CD4-positive, alpha-beta T cell treated with Interleukin-21 for 1 hour (primary cell): Measurements from ENCODE around the gene LMNTD1.
"Not testable (repeated sequence)": the region's sequence is repeated elsewhere in the genome, so short reads cannot be mapped to it uniquely, and the experiment has no call there.

ENCODE experiments used
- DNase-seq: peaks from one replicate; pipeline ENCODE4 v3.0.0-alpha.2; 2020

Gene LMNTD1

DNA sequence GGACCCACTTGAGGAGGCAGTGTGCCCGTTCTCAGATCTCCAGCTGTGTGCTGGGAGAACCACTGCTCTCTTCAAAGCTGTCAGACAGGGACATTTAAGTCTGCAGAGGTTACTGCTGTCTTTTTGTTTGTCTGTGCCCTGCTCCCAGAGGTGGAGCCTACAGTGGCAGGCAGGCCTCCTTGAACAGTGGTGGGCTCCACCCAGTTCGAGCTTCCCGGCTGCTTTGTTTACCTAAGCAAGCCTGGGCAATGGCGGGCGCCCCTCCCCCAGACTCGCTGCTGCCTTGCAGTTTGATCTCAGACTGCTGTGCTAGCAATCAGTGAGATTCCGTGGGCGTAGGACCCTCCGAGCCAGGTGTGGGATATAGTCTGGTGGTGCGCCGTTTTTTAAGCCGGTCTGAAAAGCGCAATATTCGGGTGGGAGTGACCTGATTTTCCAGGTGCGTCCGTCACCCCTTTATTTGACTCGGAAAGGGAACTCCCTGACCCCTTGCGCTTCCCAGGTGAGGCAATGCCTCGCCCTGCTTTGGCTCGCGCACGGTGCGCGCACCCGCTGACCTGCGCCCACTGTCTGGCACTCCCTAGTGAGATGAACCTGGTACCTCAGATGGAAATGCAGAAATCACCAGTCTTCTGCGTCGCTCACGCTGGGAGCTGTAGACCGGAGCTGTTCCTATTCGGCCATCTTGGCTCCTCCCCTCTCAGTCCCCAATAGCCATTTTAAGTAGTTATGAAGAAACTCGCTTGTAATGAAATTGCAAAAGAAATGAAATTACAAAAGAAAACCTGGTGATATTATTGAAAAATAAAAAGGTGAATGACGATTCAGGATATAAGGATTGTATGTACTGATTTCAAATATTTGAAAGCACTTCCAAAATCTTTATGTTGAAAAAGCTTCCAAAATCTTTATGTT, 63.9 kb downstream of the LMNTD1 start:
- not testable (repeated sequence) for DNase-seq

DNA sequence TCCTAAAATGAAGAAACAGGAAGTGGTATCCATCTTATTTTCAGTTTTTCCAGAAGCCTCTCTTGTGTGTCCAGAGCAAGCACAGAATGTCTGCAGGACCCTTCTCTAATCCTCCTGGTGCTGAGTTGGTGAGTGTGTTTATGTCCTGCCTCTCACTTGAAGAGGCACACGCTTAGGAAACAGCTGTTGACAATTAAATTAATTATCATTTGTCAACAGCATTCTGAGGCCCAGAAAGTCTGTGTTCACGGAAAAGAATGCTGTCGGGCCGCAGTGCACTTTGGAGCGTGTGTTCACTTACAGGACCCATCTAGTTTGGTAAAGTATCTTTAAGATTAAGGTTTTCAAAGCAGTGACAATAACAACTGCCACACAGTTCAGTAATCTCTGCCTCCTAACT, 70.5 kb downstream of the LMNTD1 start:
- no peak for DNase-seq

DNA sequence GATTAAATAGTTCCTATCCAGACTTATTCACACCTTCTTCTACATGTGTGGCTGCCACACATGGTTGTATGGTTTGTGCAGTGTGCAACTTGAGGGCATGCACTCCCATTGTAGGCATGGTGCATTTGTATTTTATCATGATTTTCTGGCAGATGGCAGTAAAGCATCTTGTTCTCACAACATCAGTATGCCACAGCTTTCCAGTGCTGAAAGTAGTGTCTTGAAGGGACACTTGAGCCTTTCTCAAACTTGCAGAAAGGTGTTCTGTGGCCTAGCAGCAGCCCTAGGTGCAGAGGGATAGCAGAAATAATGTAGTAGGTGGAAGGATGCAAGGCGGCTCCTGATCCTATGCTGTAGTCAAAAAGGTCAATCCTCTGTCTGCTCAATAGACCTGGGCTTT, 72.9 kb downstream of the LMNTD1 start:
- DNase-seq = no peak

DNA sequence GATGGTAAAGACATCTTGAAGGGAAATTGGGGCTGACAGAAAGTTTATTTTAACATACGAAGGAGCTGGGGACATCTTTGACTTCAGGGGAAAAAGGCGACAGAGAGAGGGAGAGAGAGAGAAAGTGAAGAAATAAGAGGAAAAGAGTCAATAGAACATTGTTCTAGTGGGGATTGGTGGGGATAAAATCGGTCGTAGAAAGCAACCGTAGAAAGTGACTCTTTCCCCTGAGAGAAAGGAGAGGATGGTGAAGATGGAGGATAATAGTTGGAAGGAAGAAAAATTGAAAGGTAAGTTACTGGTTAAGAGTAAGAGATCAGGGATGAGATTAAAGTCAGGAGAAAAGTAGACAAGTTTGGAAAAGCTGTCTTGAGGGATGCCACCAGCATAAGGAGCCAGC, 75.9 kb downstream of the LMNTD1 start:
- DNase-seq = no peak

DNA sequence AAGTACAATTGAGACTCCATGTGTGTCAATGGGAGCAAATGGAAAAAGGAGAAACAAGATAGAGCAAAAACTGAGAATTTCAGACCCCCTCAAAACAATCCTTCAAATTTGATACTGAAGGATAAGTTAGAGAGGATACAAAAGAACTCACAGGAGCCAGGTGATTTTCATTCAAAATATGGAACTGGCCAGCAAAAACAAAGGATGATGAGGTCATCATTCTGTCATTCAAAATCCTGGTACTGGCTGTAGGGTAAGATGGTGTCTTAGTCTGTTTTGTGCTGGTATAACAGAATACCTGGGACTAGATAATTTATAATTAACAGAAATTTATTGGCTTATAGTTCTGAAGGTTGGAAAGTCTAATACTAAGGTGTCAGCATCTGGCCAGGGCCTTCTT, 80.6 kb downstream of the LMNTD1 start:
- no peak for DNase-seq

DNA sequence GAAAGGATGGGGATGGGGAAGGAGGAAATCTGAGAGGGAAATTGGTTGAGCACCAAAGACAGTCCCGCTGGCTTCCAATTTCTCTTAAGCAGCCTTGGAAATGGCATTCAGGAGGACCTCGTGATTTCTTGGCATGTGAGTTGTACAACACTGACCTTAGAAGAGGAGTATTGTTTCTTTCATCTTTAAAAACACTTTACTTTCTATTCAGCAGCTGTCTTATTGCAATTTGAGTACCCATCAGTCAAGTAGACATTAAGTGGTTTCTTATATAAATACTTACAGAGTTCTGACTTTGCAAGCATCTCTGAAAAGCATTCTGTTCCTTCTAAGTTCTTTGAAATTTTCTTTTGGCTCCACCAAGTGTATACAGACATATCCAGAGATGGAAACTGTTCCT, 83.2 kb downstream of the LMNTD1 start:
- no peak for DNase-seq

DNA sequence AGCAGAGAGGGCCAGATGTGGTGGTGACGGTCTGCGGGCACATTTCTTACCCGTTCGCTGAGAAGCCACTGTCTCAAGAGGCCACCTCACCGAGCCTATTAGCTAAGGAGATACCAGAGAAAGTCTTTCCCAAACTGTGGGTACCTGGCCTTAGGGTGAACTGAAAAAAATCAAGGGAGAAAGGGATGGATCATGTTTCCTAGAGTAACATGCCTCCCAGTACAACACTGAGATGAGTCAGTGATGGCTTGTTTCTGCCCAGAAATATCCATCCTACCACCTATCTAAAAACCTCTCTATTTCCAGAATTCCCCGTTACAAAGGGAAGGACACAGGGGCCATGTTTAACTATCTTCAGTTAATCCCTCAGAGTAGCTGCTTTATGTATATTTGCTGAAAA, 83.7 kb downstream of the LMNTD1 start:
- DNase-seq = no peak

DNA sequence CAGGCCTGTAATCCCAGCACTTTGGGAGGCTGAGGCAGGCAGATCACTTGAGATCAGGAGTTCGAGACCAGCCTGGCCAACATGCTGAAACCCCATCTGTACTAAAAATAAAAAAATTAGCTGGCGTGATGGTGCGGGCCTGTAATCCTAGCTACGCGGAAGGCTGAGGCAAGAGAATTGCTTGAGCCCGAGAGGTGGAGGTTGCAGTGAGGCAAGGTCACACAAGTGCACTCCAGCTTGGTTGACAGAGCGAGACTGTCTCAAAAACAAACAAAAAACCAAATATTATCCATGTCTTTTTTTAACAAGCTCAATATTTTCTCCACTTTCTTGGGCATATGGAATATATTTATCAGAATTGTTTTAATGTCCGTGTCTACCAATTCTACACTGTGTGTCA, 89.6 kb downstream of the LMNTD1 start:
- no peak for DNase-seq

DNA sequence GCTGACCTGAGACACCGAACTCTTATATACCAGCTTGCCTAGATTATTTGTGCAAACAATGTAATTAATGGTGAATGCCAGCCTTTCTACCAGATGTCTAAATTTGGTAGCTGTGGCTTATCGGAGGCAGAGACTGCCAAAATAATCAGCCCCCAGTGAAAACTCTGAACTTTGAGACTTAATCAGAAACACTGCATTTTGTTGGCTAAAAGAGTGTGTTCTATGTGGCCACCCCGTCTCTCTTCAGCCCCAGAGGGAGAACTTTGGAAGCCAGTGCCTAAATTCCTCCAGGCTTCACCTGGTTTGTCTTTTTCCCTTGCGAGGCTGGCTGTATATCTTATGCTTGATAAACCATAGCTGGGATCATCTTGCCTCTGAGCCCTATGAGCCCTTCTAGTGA, 90.1 kb downstream of the LMNTD1 start:
- no peak for DNase-seq

DNA sequence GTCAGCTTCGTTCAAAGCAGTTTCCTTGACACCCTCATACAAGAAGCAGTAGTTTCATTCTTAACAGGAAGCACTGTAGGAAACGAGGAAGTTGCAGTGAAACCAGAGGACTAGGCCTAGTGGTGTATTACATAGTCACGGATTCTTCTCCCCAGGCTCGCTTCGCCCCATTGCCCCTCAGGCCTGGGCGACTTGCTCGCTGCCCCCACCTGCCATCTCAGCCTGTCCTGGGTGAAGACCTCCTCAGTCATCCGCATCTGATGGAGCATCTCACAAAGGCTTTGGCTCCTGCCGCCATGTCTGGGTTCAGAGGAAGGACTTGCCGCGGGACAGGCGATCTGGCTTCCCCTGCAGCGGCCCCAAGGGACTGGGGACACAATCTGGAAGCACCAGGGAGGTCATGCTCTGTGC, 93.5 kb downstream of the LMNTD1 start:
- no peak for DNase-seq

DNA sequence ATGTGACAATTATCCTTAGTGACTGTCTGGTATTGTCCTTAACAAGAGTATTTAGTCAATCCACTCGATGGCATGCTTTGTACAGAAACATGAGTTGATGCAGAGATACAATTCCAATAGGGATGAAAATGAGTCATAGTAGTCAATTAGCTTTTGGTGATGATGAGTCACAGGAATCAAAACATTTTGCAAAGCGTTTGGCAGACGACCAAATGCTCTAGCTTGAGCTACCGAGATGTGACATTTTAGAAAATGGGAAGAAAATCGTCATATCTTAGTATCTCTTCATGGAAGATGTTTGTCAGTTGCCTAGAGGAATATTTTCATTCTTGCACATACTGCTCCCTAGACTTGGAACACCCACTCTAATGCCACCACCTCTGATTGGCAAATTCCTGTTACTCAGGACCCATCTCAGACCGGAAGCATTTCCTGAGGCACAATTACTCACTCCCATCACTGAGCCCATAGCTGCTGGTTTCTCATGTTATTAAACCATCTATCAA, 95.0 kb downstream of the LMNTD1 start:
- DNase-seq = no peak

DNA sequence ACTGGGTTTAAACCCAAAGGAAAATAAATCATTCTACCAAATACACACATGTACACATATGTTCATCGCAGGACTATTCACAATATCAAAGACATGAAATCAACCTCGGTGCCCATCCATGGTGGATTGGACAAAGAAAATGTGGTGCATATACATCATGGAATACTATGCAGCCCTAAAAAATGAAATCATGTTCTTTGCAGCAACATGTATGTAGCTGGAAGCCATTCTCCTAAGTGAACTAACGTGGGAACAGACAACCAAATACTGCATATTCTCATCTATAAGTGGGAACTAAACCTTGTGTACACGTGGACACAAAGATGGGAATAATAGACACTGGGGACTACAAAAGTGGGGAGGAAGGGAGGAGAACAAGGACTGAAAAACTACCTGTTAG, 96.6 kb downstream of the LMNTD1 start:
- no peak for DNase-seq

DNA sequence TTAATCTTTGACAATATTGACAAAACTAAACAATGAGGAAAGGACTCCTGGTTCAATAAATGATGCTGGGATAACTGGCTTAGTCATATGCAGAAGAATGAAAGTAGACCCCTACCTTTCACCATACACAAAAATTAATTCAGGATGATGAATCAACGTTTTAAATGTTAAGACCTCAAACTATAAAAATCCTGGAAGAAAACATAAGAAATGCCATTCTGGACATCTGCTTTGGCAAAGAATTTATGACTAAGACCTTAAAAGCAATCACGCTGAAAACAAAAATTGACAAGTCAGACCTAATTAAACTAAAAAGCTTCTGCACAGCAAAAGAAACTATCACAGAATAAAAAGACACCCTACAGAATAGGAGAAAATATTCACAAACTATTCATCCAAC, 97.4 kb downstream of the LMNTD1 start:
- no peak for DNase-seq

DNA sequence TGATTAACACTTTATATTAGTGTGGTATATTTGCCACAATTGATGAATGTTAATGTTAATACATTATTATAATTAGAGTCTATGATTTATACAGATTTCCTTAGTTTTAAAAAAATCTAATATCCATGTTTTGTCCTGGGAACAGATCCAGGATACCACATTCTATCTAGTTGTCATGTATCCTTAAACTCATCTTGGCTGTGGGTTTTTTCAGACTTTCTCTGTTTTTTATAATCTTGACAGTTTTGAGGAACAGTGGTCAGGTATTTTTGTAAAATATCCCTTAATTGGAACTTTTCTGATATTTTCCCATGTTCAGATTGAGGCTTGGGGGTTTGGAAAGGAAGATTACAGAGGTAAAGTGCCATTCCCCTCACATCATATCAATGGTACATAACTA, 104.1 kb downstream of the LMNTD1 start:
- DNase-seq = no peak

DNA sequence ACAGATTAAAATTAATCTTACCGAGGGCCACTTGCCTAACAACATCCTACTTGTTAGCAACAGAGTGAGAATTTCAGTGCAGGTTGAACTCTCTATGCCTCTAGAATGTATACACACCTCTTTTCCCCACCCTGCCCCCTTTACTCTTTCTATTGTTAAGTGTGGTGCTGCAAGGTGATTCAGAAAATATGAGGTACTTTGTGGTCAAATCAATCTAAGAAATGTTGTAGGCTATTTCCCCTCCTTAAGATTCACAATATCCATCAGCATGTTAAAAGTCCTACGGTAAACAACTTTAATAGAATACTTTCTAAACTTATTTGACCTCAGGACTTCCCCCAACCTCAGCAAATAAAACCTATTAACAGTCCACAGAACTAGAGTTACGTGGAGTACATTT, 106.0 kb downstream of the LMNTD1 start:
- no peak for DNase-seq

DNA sequence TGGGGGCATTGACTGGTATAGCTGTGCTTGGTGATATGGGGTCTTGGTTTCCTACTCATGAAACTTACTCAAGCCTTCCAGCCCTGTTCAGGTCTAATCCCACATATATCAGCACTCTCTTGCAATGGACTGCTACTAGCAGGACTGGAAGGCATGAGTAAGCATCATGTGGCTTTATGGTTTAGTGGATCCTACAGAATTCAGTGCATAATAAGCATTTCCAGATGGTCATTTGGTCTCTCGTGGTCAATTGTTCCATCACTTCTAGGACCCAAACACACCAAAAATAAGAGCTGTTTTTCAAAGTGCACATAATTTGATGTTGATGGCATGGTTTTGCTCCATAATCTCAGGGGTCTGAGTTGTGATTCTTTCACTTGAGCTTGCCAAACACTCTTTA, 114.4 kb downstream of the LMNTD1 start:
- DNase-seq = no peak

DNA sequence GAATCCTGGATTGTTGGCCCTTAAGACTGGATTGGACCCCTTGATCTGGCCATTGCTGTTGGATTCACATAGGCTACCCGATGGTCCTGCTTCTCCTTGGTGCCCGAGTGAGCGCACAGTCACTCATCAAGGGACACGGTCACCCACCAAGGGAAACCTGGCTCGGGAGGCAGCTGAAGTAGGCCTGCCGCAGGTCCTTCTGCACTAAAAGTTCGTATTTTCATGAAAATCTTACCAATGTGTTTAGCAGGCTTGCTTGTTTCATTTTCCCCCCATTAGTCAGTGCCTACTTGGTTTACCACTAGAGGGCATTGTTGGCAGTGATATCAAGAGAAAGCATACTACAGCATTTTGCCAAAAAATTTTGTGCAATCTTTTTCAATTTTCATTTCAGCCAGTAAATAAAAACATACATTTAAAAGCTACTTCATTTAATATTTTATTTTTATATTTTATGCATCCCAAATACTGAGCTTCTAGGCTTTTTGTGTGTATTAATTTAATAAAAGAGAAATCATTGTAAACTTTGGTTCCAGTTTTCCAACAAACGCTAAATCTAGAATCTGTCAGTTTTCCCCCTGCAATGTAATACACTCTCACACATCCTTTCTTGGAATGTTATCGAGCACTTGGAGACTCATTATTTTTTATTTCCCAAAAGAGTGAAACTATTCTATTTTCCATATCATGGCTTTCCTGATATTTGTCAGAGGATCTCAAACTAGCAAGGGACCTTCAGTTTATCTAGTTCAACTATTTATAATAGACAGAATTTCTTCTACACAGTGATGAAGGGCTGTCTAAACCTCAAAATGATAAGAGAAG, 116.7 kb downstream of the LMNTD1 start:
- peak; percentile 60 for DNase-seq

DNA sequence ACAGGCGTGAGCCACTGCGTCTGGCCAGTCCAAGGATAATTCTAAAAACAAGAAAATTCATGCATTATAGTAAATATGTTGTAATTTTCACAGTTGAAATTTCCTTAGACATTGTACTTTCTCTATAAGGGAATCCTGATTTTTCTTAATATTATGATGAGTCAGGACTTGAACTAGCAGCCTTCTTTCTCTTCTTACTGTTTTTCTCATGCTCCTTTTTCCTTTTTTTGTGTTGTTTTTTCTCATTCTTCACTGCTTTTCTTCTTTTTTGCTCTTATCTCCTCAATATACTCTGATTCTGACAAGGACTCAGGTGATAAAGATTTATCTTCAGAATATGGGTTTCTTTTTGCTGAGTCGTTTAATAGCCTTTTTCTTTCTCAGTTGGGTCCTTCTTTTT, 117.7 kb downstream of the LMNTD1 start:
- no peak for DNase-seq

DNA sequence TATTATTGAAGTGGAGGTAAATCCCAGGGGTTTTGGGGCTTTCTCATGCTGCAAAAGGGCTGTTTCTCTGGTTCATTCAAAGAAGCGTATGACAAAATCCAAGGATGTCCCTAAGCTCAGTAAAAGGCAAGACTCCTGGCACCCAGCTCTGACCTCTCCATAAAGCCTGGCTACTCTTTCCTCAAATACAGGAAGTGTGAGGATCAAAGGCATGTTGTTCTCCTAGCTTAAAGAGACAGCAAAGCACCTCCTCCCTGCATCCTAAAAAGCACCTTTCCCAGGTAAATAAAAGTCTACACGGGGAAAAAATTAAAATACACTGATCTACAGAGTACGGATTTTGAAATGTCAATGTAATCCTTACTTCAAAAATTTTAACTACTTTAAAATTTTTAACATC, 118.6 kb downstream of the LMNTD1 start:
- no peak for DNase-seq

DNA sequence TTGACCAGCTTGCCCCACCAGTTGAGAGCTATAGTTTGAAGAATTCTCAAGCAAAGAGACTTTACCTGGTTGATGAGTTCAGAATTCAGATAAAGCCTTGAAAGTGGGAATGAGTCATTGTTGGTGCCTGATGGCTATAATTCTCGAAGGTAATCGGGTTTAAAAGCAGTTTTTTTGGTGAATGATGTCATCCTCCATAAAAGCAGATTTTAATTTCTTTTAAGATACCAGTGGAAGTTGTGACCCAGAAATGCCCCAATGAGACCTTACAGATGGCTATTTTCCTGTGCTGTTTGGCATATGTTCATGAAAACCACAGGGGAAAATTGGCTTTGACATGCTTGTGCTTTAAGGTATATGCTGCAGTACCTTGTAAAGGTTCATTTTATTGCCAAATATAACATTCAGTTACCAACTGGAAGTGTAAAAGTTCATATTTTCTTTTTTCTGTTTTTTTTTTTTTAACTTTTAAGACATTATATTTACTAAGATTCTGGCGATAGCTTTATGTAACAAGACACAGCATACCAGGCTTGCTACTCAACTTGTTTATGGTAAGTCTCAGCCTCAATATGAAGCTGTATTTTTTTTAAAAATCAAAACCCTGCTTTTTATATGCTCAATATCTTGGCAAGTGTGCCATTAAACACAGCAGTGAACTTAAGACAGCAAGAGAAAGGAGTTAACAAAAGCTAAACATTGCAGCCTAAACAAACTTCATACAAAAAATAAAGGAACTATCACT, 119.3 kb downstream of the LMNTD1 start:
- DNase-seq = no peak

DNA sequence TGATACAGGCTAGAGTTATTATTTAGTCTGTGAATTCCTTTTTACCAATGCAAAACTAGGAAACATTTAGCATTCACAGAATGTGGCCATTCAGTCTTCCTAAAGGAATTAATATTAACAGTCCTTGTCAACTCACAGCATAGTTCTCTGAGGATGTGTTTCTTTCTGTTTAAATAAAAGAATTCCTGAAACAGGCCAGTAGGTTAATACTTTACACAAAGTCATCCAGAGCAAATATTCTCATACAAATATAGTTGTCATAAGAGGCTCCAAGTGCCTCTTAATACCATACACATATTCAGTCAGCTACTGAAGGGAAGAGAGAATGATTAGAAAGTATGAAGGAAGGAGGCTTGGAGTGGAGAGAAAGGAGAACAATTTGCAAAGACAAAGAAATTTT, 120.1 kb downstream of the LMNTD1 start:
- DNase-seq = no peak

DNA sequence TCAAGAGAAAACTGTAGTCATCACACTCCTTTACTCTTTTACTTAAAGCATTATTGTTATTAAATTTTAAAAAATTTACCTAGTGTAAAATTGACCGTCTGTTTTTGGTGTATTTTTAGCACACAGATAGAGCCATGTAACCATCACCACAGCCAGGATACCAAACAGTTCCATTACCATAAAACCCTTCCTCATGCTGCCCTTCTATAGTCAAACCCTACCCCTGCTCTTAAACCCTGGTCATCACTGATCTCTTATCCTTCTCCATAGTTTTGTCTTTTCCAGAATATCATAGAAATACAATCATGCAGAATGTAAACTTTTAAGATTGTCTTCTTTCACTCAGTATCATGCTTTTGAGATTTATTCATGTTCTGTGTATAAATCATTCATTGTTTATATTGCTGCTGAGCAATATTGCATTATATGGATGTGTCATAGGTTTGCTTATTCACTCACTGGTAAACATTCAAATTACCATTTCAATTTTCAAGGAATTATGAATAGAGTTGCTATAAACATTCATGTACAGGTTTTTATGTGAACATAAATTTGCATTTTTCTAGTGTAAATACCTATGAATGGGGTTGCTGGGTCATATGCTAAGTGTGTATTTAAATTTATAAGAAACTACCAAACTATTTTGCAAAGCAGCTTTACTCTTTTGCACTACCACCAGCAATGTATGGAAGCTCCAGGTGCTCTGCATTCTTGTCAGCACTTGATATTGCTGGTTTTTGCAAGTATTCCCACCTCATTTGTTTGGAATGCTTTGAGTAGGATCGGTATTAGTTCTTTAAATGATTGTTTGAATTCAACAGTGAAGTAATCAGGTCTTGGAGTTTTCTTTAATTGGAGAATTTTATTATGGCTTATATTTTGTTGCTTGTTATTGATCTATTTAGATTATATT, 125.5 kb downstream of the LMNTD1 start:
- no peak for DNase-seq
